Measurements from ENCODE around the gene HERC4. TPM values are rescaled to one million over a fixed set of nuclear protein-coding genes. Genes with fewer than 3 reads are reported as not detected.
A peak's percentile ranks its signal among the peaks of the same experiment; 100 is the strongest.

HERC4 gene
- total RNA-seq, 1 experiment from 2014 or later: 39.4 TPM

- Mint-ChIP-seq H3K4me3 (no peak overlapping the region), H3K4me1 (peaks cover 14% of the 10 kb centered on the region), H3K27ac (no peak overlapping the region), H3K36me3 (no peaks in the 10 kb centered on the region), H3K9me3 (no peaks in the 10 kb centered on the region), H3K27me3 (ENCODE audit: low read depth) (no peaks in the 10 kb centered on the region; the same call in 1 of the 2 replicates)
- peak; percentile 26; the same call in 1 of the 2 replicates for ATAC-seq
- DNase-seq (ENCODE audit: low spot score): no peak
- CTCF ChIA-PET: no interaction called here
- TF ChIP-seq SMAD4 (CRISPR knock-in tag; IDR thresholded peaks at IDR 0.05) (no peak), CTCF (IDR thresholded peaks at IDR 0.05) (no peak)
- POLR2A ChIA-PET: no interaction called here
Measured at GRCh38 chr10:68081916-68082315, 6.8 kb upstream of the HERC4 start.

GRCh38 chr10:68080853-68081431, 5.9 kb upstream of the HERC4 start:
- Mint-ChIP-seq H3K4me1 (peaks cover 12% of the 10 kb centered on the region), H3K4me3 (no peak overlapping the region), H3K9me3 (no peaks in the 10 kb centered on the region), H3K27ac (no peak overlapping the region), H3K27me3 (ENCODE audit: low read depth) (no peaks in the 10 kb centered on the region; the same call in 1 of the 2 replicates), H3K36me3 (no peaks in the 10 kb centered on the region)
- DNase-seq (ENCODE audit: low spot score): no peak
- CTCF ChIA-PET: no interaction called here
- no peak for ATAC-seq
- POLR2A ChIA-PET: no interaction called here
- no peak for TF ChIP-seq GRHL2 (CRISPR knock-in tag; IDR thresholded peaks at IDR 0.05; ENCODE audit: insufficient replicate concordance, severe bottlenecking)
- TF ChIP-seq ZNF425 (CRISPR knock-in tag; conservative IDR thresholded peaks at IDR 0.05): no peak
- no peak for TF ChIP-seq FOXP1 (CRISPR knock-in tag; IDR thresholded peaks at IDR 0.05; ENCODE audit: borderline replicate concordance)
- TF ChIP-seq FOXK1 (CRISPR knock-in tag; IDR thresholded peaks at IDR 0.05): no peak
- TF ChIP-seq RORB (CRISPR knock-in tag; IDR thresholded peaks at IDR 0.05): no peak
- no peak for TF ChIP-seq ZNF416 (CRISPR knock-in tag; IDR thresholded peaks at IDR 0.05)
- no peak for TF ChIP-seq GABPB1 (CRISPR knock-in tag; IDR thresholded peaks at IDR 0.05)
- no peak for TF ChIP-seq CTCF (IDR thresholded peaks at IDR 0.05)
- TF ChIP-seq NR1H2 (CRISPR knock-in tag; IDR thresholded peaks at IDR 0.05): no peak
- no peak for TF ChIP-seq ATF1 (CRISPR knock-in tag; IDR thresholded peaks at IDR 0.05)
- no peak for TF ChIP-seq HMGA2 (CRISPR knock-in tag; IDR thresholded peaks at IDR 0.05)
- TF ChIP-seq ATF2 (CRISPR knock-in tag; IDR thresholded peaks at IDR 0.05; ENCODE audit: borderline replicate concordance, low read depth): no peak
- no peak for TF ChIP-seq NFATC4 (CRISPR knock-in tag; IDR thresholded peaks at IDR 0.05)
- no peak for TF ChIP-seq PRRX2 (CRISPR knock-in tag; IDR thresholded peaks at IDR 0.05)
- no peak for TF ChIP-seq NR3C1 (CRISPR knock-in tag; conservative IDR thresholded peaks at IDR 0.05; ENCODE audit: low read depth)
- no peak for TF ChIP-seq CREM (CRISPR knock-in tag; IDR thresholded peaks at IDR 0.05)
- TF ChIP-seq USF1 (CRISPR knock-in tag; IDR thresholded peaks at IDR 0.05): no peak

All from WTC11 (cell line).